LNCaP clone FGC (cell line): ENCODE data around the gene DCDC2C.

ENCODE experiments used
- DNase-seq: peaks from one replicate; pipeline ENCODE4 v3.0.0-alpha.2; 2011; ENCODE audit warnings: low read depth
- H3K4me3 ChIP-seq: 2 replicates; pipeline ENCODE4 v1.5.1; 2011; ENCODE audit warnings: mild to moderate bottlenecking, low read depth, low read length, control low read depth
- CTCF ChIP-seq: IDR thresholded peaks from 2 replicates; pipeline ENCODE4 v1.5.1; 2012; ENCODE audit warnings: mild to moderate bottlenecking; ENCODE audit not compliant: control insufficient read depth, insufficient read depth; ENCODE audit errors: extremely low read depth

Gene DCDC2C

GRCh38 chr2:3742743-3743508, 39.6 kb downstream of the DCDC2C start:
- H3K4me3 ChIP-seq = no peak overlapping the region
- no peak for DNase-seq
- no peak for TF ChIP-seq CTCF

- DNase-seq = no peak
- no peak for TF ChIP-seq CTCF
- no peak overlapping the region for H3K4me3 ChIP-seq
These were observed 40.7 kb downstream of the DCDC2C start for GRCh38 chr2:3743951-3744555.

- no peak overlapping the region for H3K4me3 ChIP-seq
- DNase-seq = no peak
- TF ChIP-seq CTCF = no peak
These were observed 42.5 kb downstream of the DCDC2C start for GRCh38 chr2:3745920-3746319.

- no peak overlapping the region for H3K4me3 ChIP-seq
- no peak for TF ChIP-seq CTCF
- DNase-seq = no peak
These were observed 43.8 kb downstream of the DCDC2C start for GRCh38 chr2:3747032-3747654.

GRCh38 chr2:3747826-3748225, 44.5 kb downstream of the DCDC2C start:
- DNase-seq = no peak
- H3K4me3 ChIP-seq = no peak overlapping the region
- TF ChIP-seq CTCF = no peak

- H3K4me3 ChIP-seq = no peak overlapping the region
- TF ChIP-seq CTCF = no peak
- DNase-seq = no peak
These were observed 45.8 kb downstream of the DCDC2C start for GRCh38 chr2:3749201-3749600.

- DNase-seq = no peak
- no peak overlapping the region for H3K4me3 ChIP-seq
- TF ChIP-seq CTCF = no peak
These were observed 47.9 kb downstream of the DCDC2C start for GRCh38 chr2:3751251-3751650.
